NCI-H1930 (cell line): ENCODE measurements around the gene RANBP17.
"Not testable (repeated sequence)": the region's sequence is repeated elsewhere in the genome, so short reads cannot be mapped to it uniquely, and the experiment has no call there.

Experiments used
- DNase-seq, 2 experiments: peaks; one replicate each; lab custom pipeline; 2025; lab: John Stamatoyannopoulos, UW

RANBP17 gene

DNA sequence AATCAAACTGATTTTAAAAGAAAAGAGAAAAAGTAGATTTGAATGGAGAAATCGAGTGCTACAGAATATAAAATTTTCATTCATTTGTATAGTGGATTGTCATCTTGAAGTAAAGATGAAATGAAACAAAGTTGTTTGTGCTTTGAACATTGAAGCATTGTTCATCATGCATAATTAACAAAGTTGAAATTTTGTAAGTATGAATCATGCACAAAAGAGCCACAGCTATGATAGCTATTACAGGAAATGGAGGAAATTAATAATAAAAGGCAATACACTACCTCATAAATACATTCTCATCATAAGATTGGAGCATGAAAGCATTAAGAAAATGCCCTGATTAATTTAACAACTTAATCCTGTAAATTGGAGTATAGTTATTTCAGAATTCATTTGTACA lies 293.8 kb downstream of the RANBP17 start:
- no peak for DNase-seq

GRCh38 chr5:171157276-171157675 lies 295.5 kb downstream of the RANBP17 start:
- no peak for DNase-seq

GRCh38 chr5:171157775-171158174 lies 296.0 kb downstream of the RANBP17 start:
- peak in 1 of 2 experiments; percentile 26 for DNase-seq

- DNase-seq, result no peak
Observed at GRCh38 chr5:171158581-171158980, 296.8 kb downstream of the RANBP17 start.

- no peak for DNase-seq
Observed at GRCh38 chr5:171162165-171162564, 300.3 kb downstream of the RANBP17 start.

DNA sequence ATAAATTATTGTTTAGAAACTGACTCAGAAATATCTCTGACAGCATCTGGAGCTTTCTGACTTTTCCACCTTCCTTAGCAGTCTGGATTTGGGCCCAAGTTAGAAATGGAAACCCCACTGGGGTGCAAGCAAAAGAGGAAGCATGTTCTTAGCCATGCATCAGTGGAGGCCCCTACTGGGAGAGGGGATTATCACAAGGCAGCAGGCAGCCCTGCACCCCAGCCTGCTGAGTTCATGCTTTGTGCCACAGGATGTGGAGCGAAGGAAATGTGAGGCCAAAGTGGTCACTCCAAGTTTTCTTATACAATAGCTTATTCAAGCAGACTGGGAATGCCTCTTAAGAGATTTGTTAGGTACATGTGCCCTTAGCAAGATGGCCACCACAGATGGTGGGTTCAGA lies 300.8 kb downstream of the RANBP17 start:
- no peak for DNase-seq

- peak; percentile 72 to 80 for DNase-seq
Observed at GRCh38 chr5:171166766-171167165, 304.9 kb downstream of the RANBP17 start.

DNA sequence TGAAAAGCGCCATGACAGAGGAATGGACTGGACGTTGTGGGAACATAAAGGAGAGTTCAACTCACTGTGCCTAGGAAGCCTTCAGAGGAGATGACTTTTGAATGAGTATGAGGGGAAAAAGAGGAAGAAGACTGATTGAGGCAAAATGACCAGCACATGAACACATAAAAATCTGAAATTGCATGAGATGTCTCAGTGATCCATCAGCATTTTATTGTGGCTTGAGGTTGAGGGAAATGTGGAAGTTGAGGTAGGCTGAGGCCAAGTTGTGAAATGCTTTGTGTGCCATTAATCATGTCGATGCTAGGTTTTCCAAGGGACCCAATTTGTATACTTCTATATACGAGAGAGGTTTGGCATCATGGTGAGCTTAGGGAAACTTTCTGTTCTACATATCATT lies 306.4 kb downstream of the RANBP17 start:
- DNase-seq, result no peak

GRCh38 chr5:171174960-171175359 lies 313.1 kb downstream of the RANBP17 start:
- not testable (repeated sequence) for DNase-seq

DNA sequence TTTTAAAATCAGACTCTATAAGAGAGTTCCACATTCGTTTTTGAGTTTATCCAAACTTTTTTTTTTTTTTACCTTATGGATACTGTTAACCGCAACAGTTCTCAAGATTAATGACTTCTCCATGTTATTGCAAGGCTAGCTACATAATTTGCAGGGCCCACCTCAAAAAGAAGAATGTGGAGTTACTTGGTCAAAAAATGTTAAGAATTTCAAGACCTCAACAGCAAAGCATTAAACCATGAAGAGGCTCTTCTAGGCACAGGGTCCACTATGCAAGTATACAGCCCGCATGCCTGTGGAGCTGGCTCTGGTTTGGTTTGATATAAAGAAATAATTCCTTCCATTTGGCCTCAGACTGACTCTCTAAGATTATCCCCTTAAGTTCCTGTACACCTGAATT lies 313.9 kb downstream of the RANBP17 start:
- no peak for DNase-seq

DNA sequence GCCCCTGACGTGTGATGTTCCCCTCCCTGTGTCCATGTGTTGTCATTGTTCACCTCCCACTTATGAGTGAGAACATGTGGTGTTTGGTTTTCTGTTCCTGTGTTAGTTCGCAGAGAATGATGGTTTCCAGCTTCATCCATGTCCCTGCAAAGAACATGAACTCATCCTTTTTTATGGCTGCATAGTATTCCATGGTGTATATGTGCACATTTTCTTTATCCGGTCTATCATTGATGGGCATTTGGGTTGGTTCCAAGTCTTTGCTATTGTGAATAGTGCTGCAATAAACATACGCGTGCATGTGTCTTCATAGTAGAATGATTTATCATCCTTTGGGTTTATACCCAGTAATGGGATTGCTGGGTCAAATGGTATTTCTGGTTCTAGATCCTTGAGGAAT lies 316.4 kb downstream of the RANBP17 start:
- DNase-seq, result not testable (repeated sequence)

DNA sequence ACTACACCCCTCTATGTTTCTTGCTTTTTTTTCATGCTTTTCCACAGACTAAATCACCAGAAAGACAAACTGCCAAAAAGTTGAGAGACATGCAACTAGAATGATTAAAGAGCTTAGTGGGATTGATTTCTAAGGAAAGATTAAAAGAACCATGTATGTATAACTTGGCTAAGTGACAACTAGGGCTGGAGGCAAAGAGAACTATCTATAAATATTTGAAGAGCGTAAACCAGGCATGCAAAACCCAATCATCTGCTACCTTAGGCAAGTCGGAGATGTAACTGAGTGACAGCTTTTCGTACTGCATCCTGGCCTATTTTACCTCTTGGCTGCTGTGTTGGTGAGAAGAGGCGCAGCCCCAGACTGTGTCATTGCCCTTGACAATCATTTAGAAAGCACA lies 326.2 kb downstream of the RANBP17 start:
- no peak for DNase-seq

- DNase-seq, result no peak
Observed at GRCh38 chr5:171189442-171189841, 327.6 kb downstream of the RANBP17 start.

DNA sequence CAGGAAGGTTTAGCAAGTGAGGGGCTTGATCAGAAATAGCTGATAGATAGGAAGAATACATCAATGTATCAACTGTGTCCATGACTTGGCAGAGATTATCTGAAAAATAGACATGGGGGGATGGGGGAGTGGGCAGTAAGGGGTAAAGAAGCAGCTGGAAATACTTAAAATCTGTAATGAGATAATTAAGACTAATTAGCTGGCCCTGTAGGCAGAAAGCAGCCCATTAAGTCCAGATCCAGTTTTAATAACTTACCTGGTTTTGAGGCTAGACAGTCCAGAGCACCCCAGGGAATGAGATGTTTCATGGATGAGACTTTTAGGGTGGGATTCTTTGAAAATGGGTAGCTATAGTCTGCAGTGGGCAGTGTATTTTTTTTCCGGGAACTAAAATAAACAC lies 330.3 kb downstream of the RANBP17 start:
- DNase-seq, result no peak

GRCh38 chr5:171201310-171201709 lies 339.5 kb downstream of the RANBP17 start:
- DNase-seq, result peak; percentile 59 to 75

- peak; percentile 61 to 63 for DNase-seq
Observed at GRCh38 chr5:171205375-171205774, 343.6 kb downstream of the RANBP17 start.

DNA sequence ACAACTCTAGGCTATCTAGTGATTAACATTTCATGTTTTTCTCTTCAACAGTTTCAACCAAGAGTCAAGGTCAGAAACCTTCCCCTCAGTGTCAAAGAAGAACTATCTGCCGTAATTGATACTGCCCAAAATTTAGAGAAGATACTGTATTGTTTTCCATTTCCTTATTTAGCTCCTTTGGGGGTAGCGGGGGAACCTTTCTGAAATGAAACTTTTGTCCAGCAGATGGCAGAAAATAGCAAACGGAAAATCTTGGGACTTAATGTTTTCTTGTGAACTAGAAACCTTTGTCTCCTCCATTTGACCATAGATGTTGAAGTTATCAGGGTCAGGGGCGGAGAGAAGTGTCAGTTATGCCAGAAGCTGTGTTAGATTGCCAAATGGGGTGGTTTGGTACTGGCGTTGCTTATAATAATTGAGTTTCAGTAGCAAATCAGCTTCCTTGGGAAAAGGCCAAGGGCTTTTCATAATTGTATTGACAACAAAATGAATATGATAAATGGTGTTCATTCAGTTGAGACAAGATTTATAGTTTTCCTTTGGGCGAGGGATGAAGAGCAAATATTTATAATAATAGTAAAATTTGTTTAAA lies 345.5 kb downstream of the RANBP17 start:
- DNase-seq, result peak in 1 of 2 experiments; percentile 6

- no peak for DNase-seq
Observed at GRCh38 chr5:171221916-171222315, 360.1 kb downstream of the RANBP17 start.

DNA sequence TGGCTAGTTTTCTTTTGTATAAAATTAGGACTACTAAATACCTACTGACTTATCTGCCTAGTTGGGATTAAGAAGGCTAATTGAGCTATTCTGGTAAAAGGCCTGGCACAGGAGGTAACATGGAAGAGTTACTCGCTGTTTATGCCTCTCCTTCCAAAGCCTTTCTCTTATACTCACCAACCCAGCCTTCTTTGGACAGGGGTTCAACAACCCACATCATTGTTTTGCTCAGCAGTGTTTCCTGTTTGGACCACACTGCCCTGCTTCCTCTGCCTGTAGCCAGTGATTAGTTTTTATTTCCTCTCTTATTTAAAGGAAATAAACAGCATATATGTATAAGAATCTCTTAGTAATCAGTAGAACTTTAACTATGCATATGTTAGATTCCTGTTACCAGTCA lies 362.1 kb downstream of the RANBP17 start:
- no peak for DNase-seq

DNA sequence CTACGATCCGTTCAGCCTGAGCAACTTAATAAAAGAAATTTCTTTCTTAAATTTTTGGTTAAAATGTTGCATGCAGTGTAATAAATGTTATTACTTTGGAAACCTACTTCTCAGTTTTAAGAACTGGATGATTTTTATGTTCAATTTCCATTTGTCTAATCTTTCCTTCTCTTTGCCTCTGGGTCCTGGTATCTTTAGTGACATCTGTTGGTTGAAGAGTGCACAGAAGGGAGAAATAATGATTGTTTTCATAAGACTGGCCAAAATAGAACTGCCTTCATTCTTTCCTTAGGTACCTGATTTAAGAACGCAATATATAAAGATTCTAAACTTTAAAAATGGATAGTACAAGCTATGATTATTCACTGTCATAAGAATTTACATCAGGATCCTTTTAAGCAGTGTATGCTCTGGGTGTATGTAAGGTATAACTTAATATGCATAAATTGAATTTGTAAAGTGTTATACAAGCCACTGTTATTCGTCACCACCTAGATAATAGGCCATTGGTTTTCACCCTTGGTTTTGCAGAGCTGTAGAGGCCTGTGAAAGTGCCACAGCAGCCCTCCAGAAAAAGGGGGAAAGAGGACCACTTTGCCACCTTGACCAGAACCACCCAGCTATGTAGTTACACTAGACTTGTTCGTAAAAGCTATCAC lies 364.4 kb downstream of the RANBP17 start:
- no peak for DNase-seq

DNA sequence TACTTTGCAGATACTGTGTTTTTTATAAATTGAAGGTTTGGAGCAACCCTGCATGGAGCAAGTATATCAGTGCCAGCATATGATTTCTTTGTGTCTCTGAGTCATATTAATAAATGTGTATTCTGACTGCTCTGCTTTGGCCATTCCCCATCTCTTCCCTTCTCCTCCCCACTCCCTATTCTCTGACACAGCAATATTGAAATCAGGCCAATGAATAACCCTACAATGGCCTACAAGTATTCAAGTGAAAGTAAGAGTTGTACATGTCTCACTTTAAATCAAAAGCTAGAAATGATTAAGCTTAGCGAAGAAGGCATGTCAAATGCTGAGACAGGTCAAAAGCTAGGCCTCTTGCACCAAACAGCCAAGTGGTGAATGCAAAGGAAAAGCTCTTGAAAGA lies 365.0 kb downstream of the RANBP17 start:
- no peak for DNase-seq

DNA sequence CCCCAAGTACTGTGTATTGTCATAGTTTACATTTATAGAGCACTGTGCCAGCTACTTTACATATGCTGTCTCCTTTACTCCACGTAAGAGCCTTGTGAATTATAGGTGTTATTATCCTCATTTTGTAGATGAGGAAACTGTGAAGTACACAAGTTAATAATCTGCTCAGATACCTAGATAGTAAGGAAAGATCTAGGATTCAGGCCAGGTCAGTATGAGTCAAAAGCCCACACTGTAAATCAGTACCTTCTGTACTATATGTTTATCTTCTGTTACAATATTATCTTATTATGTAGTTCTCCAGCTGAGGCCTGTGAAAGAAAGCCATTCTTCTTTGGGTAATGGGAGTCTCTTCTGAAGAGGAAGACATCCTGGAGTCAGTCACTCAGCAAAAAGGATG lies 374.8 kb downstream of the RANBP17 start:
- no peak for DNase-seq

DNA sequence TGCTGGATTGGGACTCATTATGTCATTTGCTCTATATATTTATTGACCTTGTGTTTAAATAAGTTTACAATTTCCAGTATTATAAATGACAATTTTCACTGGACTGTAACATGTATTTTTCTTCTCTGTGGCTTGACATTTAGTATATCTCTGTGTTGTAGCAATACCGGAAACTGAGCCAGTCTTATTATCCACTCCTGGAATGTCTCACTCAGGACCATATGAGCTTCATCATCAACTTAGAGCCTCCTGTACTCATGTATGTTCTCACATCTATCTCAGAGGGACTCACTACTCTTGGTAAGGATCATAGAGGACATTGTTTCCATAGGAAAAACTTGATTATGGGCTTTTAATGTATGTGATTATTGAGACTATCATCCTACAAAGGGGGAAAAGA lies 380.7 kb downstream of the RANBP17 start:
- no peak for DNase-seq

- no peak for DNase-seq
Observed at GRCh38 chr5:171246231-171246630, 384.4 kb downstream of the RANBP17 start.
